ENCODE data around the gene CHST13.
A peak's percentile ranks its signal among the peaks of the same experiment; 100 is the strongest.

CHST13 gene

DNA sequence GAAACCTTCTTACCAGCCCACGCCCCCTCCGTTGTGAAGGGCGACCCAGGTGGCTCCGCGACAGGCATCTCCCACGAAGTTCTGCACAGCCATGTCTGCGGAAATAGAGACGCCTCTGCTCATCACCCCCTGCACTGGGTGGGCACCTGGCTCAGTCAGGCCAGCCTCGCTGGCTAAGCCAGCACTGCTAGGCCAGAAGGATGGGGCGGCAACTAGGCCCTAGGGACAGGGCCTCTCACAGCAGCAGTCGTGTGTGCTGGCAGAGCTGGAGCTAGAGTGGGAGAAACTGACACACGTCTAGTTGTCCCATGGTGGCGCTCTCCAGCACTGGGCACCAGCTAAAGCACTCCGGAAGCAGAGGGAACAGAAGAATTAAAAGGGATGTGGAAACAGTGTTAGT, 35.8 kb upstream of the CHST13 start:
- Histone ChIP-seq H3K27me3 (ENCODE audit: insufficient read depth, low read length, poor library complexity, severe bottlenecking) (no peaks in the 10 kb centered on the region), H4K20me1 (ENCODE audit: insufficient read depth, low read length, poor library complexity, severe bottlenecking) (no peaks in the 10 kb centered on the region), H2AFZ (ENCODE audit: low read length) (no peak overlapping the region), H3K4me1 (ENCODE audit: insufficient read depth, low read length, poor library complexity, severe bottlenecking) (peaks cover 56% of the 10 kb centered on the region), H3K79me2 (ENCODE audit: insufficient read depth, low read length) (no peaks in the 10 kb centered on the region), H3K4me3 (ENCODE audit: low read length, poor library complexity, severe bottlenecking) (peak overlapping the region; percentile 55), H3F3A (ENCODE audit: low read depth) (no peaks in the 10 kb centered on the region), H3K4me2 (ENCODE audit: low read depth, low read length, poor library complexity, severe bottlenecking) (peak overlapping the region; percentile 75), H3K36me3 (ENCODE audit: insufficient read depth, low read length) (no peaks in the 10 kb centered on the region), H3K9me3 (ENCODE audit: insufficient read depth, low read depth, low read length) (no peaks in the 10 kb centered on the region), H3K9me2 (replicated peaks; ENCODE audit: low read depth, low read length) (no peaks in the 10 kb centered on the region), H3K9ac (ENCODE audit: low read depth, low read length, poor library complexity, severe bottlenecking) (peak overlapping the region; percentile 77)
- TF ChIP-seq EZH2phosphoT487 (IDR thresholded peaks at IDR 0.05; ENCODE audit: borderline replicate concordance) (no peak), CTCF (conservative IDR thresholded peaks at IDR 0.05; ENCODE audit: low read length) (peak; percentile 44)

DNA sequence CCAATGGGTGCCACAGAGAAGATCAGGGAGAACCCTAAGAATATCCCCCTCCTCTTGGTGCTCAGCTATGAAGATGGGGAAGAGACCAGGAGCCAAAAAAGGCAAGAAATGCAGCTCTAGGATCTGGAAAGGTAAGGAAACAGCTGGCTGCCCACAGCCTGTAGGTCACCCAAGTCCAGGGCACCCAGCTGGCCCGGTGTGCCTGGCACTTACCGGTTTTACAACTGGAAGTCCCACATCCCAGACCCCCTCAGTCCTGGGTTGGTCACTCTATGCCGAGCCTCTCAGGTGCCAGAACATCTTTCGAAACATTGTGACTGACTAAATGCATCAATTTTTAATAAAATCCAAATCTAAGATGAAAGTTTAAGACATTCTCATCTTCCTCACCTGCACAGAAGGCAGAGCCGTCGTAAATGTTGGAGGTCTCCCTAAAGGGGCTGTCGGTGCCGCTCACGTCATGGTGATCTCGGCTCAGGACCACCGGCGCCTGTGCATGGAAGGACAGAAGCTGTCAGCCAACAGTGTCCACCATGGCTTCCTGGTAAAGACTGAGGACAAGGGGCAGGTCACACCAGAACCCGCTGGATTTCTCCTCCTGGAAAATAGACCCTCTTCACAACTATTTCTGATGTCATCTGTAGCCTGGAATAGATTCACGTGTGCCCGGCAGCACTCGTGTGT, 34.9 kb upstream of the CHST13 start:
- H3K27me3 ChIP-seq (ENCODE audit: insufficient read depth, low read length, poor library complexity, severe bottlenecking) = no peaks in the 10 kb centered on the region
- peak overlapping the region; percentile 75 for H3K4me2 ChIP-seq (ENCODE audit: low read depth, low read length, poor library complexity, severe bottlenecking)
- H3K36me3 ChIP-seq (ENCODE audit: insufficient read depth, low read length) = no peaks in the 10 kb centered on the region
- H3K4me3 ChIP-seq (ENCODE audit: low read length, poor library complexity, severe bottlenecking) = no peak overlapping the region
- TF ChIP-seq EZH2phosphoT487 (IDR thresholded peaks at IDR 0.05; ENCODE audit: borderline replicate concordance) = no peak
- TF ChIP-seq CTCF (conservative IDR thresholded peaks at IDR 0.05; ENCODE audit: low read length) = no peak
- H2AFZ ChIP-seq (ENCODE audit: low read length) = no peak overlapping the region
- H3K4me1 ChIP-seq (ENCODE audit: insufficient read depth, low read length, poor library complexity, severe bottlenecking) = peaks cover 53% of the 10 kb centered on the region
- peak overlapping the region; percentile 77 for H3K9ac ChIP-seq (ENCODE audit: low read depth, low read length, poor library complexity, severe bottlenecking)
- H3F3A ChIP-seq (ENCODE audit: low read depth) = no peaks in the 10 kb centered on the region
- no peaks in the 10 kb centered on the region for H3K9me2 ChIP-seq (replicated peaks; ENCODE audit: low read depth, low read length)
- no peaks in the 10 kb centered on the region for H3K79me2 ChIP-seq (ENCODE audit: insufficient read depth, low read length)
- no peaks in the 10 kb centered on the region for H4K20me1 ChIP-seq (ENCODE audit: insufficient read depth, low read length, poor library complexity, severe bottlenecking)
- no peaks in the 10 kb centered on the region for H3K9me3 ChIP-seq (ENCODE audit: insufficient read depth, low read depth, low read length)

- no peak for TF ChIP-seq CTCF (conservative IDR thresholded peaks at IDR 0.05; ENCODE audit: low read length)
- no peak for TF ChIP-seq EZH2phosphoT487 (IDR thresholded peaks at IDR 0.05; ENCODE audit: borderline replicate concordance)
- H3K4me1 ChIP-seq (ENCODE audit: insufficient read depth, low read length, poor library complexity, severe bottlenecking) = peaks cover 37% of the 10 kb centered on the region
- no peaks in the 10 kb centered on the region for H3K9me3 ChIP-seq (ENCODE audit: insufficient read depth, low read depth, low read length)
- no peaks in the 10 kb centered on the region for H3K36me3 ChIP-seq (ENCODE audit: insufficient read depth, low read length)
- no peak overlapping the region for H3K4me2 ChIP-seq (ENCODE audit: low read depth, low read length, poor library complexity, severe bottlenecking)
- no peaks in the 10 kb centered on the region for H3F3A ChIP-seq (ENCODE audit: low read depth)
- no peaks in the 10 kb centered on the region for H3K79me2 ChIP-seq (ENCODE audit: insufficient read depth, low read length)
- H4K20me1 ChIP-seq (ENCODE audit: insufficient read depth, low read length, poor library complexity, severe bottlenecking) = no peaks in the 10 kb centered on the region
- no peak overlapping the region for H3K9ac ChIP-seq (ENCODE audit: low read depth, low read length, poor library complexity, severe bottlenecking)
- H3K27me3 ChIP-seq (ENCODE audit: insufficient read depth, low read length, poor library complexity, severe bottlenecking) = no peaks in the 10 kb centered on the region
- no peak overlapping the region for H3K4me3 ChIP-seq (ENCODE audit: low read length, poor library complexity, severe bottlenecking)
- H3K9me2 ChIP-seq (replicated peaks; ENCODE audit: low read depth, low read length) = no peaks in the 10 kb centered on the region
- no peak overlapping the region for H2AFZ ChIP-seq (ENCODE audit: low read length)
Measured at GRCh38 chr3:126490619-126491018, 33.3 kb upstream of the CHST13 start.

All from Loucy (cell line).